NCI-H2107 treated with DMSO at 0.1 percent for 48 hours (cell line): ENCODE data around the gene FSTL1.

Experiments used
- DNase-seq: peaks from one replicate; lab custom pipeline; 2025; ENCODE audit not compliant: unreplicated experiment; lab: John Stamatoyannopoulos, UW

Gene FSTL1

DNA sequence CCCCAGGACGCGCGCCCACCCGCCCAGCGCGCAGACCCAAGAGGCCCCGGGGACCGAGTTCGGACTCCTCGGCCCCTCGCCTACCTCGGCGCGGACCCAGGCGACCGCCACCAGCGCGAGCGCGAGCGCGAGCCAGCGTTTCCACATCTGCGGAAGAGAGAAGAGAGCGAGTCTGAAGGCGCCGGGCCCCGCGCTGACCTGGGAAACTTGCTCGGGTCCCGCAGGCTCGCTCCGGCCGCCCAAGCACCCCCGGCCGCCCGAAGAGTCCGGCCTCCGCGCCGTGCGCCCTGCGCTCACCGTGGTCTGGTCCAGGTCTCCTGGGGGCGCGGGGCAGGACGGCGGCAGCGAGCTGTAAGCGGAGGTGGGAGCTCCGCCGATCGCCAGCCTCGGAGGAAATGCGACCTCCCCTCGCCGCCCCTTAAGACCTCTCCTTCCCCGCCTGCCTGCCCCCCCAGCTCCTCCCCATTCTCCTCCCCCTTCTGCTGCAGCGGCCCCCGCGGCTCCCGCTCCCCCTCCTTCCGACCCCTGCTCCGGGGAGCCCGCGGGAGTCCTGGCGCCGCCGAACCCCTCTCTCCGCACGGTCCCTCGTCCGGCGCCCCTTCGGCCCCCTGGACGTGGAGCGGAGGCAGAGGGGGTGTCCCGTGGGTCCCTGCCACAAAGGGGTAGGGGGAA is at the start of gene FSTL1:
TSS of gene FSTL1 (minus strand) at position 393 of the 672 bp plus-strand sequence. CDS start at position 147, 246 bp downstream.
- no peak for DNase-seq

- no peak for DNase-seq
Measured at GRCh38 chr3:120498556-120499346, 48.0 kb upstream of the FSTL1 start.

- no peak for DNase-seq
Measured at GRCh38 chr3:120497818-120498217, 47.0 kb upstream of the FSTL1 start.

- no peak for DNase-seq
Measured at GRCh38 chr3:120497336-120497735, 46.5 kb upstream of the FSTL1 start.

DNA sequence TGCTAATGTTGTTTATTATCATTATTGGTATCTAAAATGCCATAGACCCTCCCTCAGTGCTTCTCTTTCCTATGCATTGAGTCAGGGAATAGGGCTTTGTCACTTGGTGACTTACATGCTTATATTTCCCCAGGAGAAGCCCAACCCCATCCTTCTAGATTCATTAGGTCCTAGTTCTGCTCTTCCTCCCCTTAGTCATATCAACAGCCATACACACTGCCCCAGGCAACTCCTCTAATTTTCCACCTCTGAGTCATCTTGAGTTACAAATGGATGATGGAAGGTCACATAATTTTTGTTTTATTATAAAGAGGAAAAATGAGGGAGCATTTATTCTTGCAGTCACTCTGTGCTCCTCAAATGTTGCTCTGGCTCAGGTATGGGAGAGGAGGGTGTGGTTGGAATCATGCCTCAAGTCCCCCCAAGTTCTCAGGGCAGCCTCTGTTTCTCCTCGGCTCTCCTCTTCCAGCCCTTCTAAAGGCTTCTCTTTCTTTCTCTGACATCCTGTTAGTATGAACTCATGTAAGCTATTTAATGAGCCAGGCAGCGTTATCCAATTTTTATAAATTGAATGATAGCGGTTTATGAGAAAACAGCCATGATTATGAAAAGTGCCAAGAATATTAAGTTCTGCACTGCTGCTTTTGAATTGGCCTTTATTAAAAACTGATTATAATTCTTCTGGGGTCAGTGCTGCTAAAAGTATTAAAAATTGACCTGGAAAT is 45.6 kb upstream of the FSTL1 start:
- no peak for DNase-seq

DNA sequence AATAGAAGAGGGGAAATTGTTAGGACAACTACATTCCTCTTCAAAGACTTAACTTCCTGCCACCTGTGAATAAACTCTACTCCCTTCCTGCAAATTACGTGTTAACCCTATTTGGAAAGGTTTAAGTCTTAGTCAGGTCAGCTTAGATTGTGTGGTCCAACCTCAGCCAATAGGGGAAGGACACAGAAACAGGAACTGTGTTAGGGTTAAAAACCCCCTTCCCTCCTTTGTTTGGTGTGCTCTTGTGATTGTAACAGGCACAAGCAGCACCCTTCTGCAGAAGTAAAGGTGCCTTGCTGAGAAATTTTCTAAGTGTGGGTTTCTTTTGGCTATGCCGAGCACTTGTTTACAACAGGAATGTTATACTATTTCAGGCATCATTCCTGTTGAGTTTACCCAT is 45.0 kb upstream of the FSTL1 start:
- DNase-seq, result no peak

GRCh38 chr3:120492103-120492502 is 41.3 kb upstream of the FSTL1 start:
- DNase-seq, result no peak

GRCh38 chr3:120489421-120489820 is 38.6 kb upstream of the FSTL1 start:
- DNase-seq, result no peak

DNA sequence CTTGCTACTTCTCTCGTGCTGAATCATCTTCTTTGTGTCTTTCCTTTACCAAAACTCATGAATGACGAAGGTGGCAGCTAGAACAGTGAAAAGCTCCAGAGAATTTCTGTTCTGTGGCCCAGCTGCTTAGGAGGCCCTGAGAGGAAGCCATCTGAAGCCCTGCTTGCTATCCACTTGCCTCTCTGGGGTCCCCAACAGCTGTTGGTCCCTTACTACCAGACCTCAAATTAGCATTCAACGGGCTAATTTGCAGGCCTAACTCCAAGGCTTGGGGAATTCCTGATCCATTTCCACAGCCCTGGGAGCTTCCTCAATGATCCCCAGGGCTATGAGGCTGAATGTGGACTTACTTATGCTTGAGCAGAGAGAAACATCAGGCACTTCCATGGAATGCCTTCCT is 37.5 kb upstream of the FSTL1 start:
- no peak for DNase-seq

DNA sequence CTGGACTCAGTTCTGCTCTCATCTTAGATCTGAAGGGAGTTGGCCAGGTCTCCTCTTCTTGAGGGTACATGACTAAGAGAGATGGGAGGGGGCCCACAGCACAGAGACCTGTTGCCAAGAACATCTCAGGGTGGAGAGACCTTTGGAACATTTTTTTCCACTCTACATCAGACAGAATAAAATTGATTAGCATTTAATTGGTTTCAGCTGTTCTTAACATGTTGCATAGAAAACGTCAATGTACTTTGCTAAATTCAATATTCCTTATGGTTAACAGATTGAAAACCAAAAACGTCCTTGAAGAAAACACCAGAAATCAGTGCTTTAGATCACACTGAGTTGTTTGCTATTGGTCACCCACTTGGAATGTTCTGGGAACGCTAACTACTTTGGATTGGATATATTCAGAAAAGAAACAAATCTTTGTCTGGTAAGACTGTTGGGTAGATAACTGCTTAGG is 36.4 kb upstream of the FSTL1 start:
- DNase-seq, result no peak

DNA sequence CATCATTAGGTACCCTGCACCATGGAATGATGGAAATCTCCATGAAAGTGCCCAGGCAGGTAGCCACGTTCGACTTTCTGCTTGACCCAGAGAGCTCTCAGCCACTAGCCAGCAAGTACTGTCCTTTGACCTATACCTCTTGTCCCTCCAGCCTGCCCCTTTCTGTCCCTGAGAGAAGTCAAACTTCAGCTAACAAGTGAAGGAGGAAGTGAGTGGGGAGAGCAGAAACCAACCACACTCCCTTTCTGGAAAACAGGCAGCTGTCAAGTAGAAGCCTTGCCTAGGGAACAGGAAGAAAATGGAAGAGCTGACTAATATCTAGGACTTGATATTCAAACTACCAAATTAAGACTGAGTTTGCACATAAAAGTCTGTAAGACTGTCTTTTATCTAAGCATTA is 30.3 kb upstream of the FSTL1 start:
- DNase-seq, result no peak

- no peak for DNase-seq
Measured at GRCh38 chr3:120477781-120478180, 27.0 kb upstream of the FSTL1 start.

- peak; percentile 74 for DNase-seq
Measured at GRCh38 chr3:120475722-120476377, 25.1 kb upstream of the FSTL1 start.

DNA sequence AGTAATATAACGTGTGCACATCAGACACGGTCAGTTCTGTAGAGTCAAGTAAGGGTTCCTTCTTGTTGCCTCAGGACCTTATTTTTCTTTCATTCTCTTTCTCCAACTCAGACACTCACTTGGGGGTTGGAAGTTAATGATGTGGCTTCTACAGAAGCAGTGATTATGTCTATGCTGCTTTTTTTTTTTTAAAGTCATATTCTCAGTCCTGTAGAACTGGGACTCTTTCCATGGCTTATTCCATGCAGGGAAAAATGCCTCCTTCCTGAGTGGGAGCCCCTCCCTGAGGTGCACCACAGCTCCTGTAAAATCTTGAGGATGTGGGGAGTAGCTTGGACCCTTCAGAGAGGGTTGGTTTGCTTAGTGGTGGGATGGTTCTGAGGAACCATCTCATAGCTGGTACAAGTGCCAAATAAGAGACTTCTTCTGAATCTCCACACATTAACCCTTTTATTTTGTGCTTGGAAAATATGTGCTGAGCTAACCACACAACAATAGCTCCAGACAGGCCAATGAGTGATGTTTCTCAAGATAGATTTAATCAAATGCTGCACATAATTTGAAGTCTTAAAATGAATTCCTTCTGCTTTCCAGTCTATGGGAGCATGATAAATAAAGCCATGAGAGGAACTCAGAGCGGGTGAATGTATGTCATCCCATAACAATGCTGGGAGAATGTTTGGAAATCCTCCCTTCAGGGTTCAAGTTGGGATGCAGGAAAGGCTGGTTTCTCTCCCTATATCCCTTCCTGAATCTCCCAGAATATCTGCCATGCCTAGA is 23.3 kb upstream of the FSTL1 start:
- DNase-seq, result no peak

GRCh38 chr3:120473389-120473788 is 22.6 kb upstream of the FSTL1 start:
- DNase-seq, result no peak

DNA sequence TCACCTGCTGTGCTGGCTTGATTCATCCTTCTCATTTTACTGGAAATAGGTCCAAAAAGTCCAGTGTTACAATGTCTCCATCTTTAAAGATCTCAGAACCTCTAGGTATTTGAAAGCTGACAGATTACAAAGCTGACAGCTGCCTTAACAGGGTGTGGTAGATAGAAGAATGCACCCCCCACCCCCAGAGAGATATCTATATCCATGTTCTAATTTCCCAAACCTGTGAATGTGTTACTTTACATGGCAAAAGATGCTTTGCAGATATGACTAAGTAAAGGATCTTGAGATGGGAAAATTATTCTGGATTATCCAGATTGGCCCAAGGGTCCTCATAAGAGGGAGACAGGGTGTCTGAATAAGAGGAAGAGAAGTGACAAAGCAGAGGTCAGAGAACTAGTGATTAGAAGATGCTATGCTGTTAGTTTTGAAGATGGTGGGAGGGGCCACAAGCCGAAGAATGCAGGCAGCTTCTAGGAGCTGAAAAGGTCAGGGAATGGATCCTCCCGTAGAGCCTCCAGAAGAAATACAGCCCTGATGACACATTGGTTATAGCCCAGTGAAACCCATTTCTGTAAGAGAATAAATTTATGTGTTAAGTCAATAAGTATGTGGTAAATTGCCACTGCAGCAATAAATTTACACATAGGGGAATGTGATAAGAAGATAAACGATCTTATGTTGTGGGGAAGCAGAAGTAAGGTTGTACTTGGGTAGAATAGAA is 21.5 kb upstream of the FSTL1 start:
- no peak for DNase-seq

DNA sequence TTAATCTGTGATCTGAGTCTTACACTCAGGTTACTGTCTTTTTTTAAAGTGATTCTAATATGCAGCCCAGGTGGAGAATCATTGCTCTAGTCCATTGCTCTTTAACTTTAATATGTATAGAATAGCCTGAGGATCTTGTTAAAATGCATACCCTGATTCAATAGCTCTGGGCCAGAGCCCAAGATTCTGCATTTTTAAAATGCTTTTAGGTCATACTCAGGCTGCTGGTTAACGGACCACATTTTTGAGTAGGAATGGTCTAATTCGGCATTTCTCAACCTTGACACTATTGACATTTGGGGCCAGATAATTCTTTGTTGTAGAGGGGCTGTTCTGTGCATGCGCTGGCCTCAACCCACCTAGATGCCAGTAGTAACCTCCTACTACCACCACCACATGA is 20.9 kb upstream of the FSTL1 start:
- no peak for DNase-seq

DNA sequence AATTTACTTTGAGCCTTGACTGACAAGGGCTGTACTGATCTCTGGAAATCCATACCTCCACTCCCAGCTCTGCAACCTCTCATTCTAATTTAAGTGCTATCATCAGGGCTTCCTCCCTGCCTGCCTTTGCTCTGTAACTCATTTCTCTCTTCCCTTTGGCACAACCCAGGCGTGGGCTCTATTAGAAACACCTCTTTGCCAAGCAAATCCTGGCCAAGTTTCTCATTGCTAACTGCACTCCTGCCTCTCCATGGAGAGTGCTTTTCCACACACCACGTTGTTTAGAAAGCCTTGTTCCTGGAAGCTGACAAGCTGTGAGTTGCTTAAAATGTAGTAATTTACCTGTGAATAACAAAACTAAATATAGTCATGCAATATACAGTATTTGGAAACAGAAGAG is 20.1 kb upstream of the FSTL1 start:
- DNase-seq, result no peak

DNA sequence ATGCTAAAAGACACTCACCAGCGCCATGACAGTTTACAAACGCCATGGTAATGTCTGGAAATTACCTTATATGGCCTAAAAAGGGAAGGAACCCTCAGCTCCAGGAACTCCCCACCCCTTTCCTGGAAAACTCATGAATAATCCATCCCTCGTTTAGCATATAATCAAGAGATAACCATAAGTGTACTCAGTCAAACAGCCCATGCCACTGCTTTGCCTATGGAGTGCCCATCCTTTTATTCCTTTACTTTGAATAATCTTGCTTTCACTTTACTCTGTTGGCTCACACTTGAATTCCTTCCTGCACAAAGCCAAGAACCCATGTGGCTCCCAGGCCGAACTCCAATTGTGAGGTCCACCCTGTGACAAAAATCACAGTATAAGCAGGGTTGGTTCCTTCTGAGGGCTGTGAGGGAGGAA is 19.1 kb upstream of the FSTL1 start:
- no peak for DNase-seq

DNA sequence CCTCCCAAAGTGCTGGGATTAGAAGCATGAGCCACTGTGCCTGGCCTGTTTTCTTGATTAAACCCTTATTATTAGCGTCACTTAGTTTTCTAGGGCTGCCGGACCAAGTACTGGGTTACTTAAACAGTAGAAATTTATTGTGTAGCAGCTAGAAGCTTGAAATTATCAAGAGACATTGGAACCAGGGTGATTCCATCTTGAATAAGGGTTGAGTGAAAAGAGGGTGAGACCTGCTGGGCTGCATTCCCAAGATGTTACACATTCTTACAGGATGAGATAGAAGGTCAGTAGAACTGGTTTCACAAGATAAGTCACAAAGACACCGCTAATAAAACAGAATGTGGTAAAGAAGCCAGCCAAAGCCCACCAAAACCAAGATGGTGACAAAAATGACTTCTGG is 18.6 kb upstream of the FSTL1 start:
- no peak for DNase-seq
